HepG2 (cell line): ENCODE measurements around the gene TBC1D16. TPM values are rescaled to one million over a fixed set of nuclear protein-coding genes. Genes with fewer than 3 reads are reported as not detected.

Experiments used
- BATF2 ChIP-seq: sonication (generic); formaldehyde crosslinking; IDR thresholded peaks from 2 replicates; pipeline ENCODE4 v1.8.0; 2022; ENCODE audit warnings: mild to moderate bottlenecking, missing genetic modification reagents, moderate library complexity
- GATAD1 ChIP-seq: IDR thresholded peaks from 2 replicates; pipeline ENCODE4 v1.6.1; 2016; ENCODE audit warnings: missing genetic modification reagents, missing compliant biosample characterization
- HIVEP1 ChIP-seq: sonication (generic); formaldehyde crosslinking; IDR thresholded peaks from 2 replicates; pipeline ENCODE4 v1.4.0; 2020; ENCODE audit warnings: mild to moderate bottlenecking, missing genetic modification reagents
- HNF1A ChIP-seq, 2 experiments: sonication (generic) in 1 of 2; formaldehyde crosslinking in 1 of 2; IDR thresholded peaks; 2 replicates each; pipeline versions ENCODE4 v1.4.0 to v1.6.1; 2016 to 2020; ENCODE audit warnings: borderline replicate concordance in 1 of 2, low read depth in 1 of 2, mild to moderate bottlenecking in 1 of 2, missing genetic modification reagents in 1 of 2
- HNRNPK ChIP-seq: fragments of 200-400 bp; formaldehyde crosslinking; IDR thresholded peaks from 2 replicates; pipeline ENCODE4 v1.6.1; 2018; ENCODE audit warnings: low read length, low read depth, moderate library complexity, mild to moderate bottlenecking; ENCODE audit not compliant: poor library complexity, severe bottlenecking
- IKZF5 ChIP-seq: IDR thresholded peaks from 2 replicates; pipeline ENCODE4 v1.6.1; 2018; ENCODE audit warnings: missing genetic modification reagents, mild to moderate bottlenecking, missing compliant biosample characterization
- KLF6 ChIP-seq: IDR thresholded peaks from 2 replicates; pipeline ENCODE4 v1.8.0; 2016; ENCODE audit warnings: missing biosample characterization, missing genetic modification reagents
- MAFK ChIP-seq, 2 experiments: IDR thresholded peaks in 1 of 2; conservative IDR thresholded peaks in 1 of 2; 2 replicates each; pipeline ENCODE4 v1.6.1; 2011; ENCODE audit warnings: improper control_type of control experiment in 2 of 2, low read length in 2 of 2
- MAX ChIP-seq: IDR thresholded peaks from 2 replicates; pipeline ENCODE4 v1.6.1; 2012; ENCODE audit warnings: inconsistent platforms
- TMF1 ChIP-seq: sonication (generic); formaldehyde crosslinking; IDR thresholded peaks from 2 replicates; pipeline ENCODE4 v1.8.1; 2022; ENCODE audit warnings: low read depth, missing genetic modification reagents
- ZBTB26 ChIP-seq: IDR thresholded peaks from 2 replicates; pipeline ENCODE4 v1.6.1; 2016; ENCODE audit warnings: missing compliant biosample characterization, missing genetic modification reagents, borderline replicate concordance
- ZNF710 ChIP-seq: sonication (generic); formaldehyde crosslinking; IDR thresholded peaks from 2 replicates; pipeline ENCODE4 v1.5.0; 2020; ENCODE audit warnings: mild to moderate bottlenecking, missing genetic modification reagents, borderline replicate concordance
- ZNF850 ChIP-seq: sonication (generic); formaldehyde crosslinking; conservative IDR thresholded peaks from 2 replicates; pipeline ENCODE4 v1.9.0; 2021; ENCODE audit warnings: mild to moderate bottlenecking, missing genetic modification reagents
- ZSCAN21 ChIP-seq: sonication (generic); formaldehyde crosslinking; IDR thresholded peaks from 2 replicates; pipeline ENCODE4 v1.8.0; 2022; ENCODE audit warnings: mild to moderate bottlenecking, missing genetic modification reagents, moderate library complexity, borderline replicate concordance
- polyA plus RNA-seq, 8 experiments: library from polyadenylated mRNA; depleted of rRNA in 3 of 8; stranded (reverse) in 7 of 8; unstranded in 1 of 8; fragments of >200 nt; fragmentation: Illumina TruSeq in 4 of 8; extraction: Trizol in 4 of 8; gene quantifications; 2 replicates each; pipeline versions ENCODE4 v1.2.1 to v1.2.3, GENCODE V29; 2011 to 2016; ENCODE audit warnings: low read depth in 4 of 8, missing spikeins in 1 of 8, mixed read lengths in 1 of 8; ENCODE audit not compliant: insufficient read depth in 1 of 8
- total RNA-seq, 5 experiments: library from RNA; depleted of rRNA; stranded (reverse); fragments of >200 nt; fragmentation: Illumina TruSeq; extraction: Trizol; gene quantifications; 2 replicates each; pipeline ENCODE4 v1.2.3, GENCODE V29; 2016; ENCODE audit warnings: low read depth in 1 of 5

Gene TBC1D16
- total and polyA plus RNA-seq, 2 of the 13 experiments (the other 11 are each of a cell fraction or from before 2014, with no cell fraction given) = 14.9 to 24.9 TPM

GRCh38 chr17:80036715-80037477, 1.2 kb upstream of the TBC1D16 start (continued):
- no peak for TF ChIP-seq HNRNPK
- 0 out of 2 replicates have a peak, but pooled peaks have one; percentile 39 for TF ChIP-seq HIVEP1 (CRISPR knock-in tag)
- TF ChIP-seq KLF6 (CRISPR knock-in tag) = peak; percentile 4; the same call in 1 of the 2 replicates
- TF ChIP-seq ZSCAN21 (CRISPR knock-in tag) = peak; percentile 38; the same call in 1 of the 2 replicates
- TF ChIP-seq ZBTB26 (CRISPR knock-in tag) = peak; percentile 40; the same call in 1 of the 2 replicates
- TF ChIP-seq GATAD1 (CRISPR knock-in tag) = no peak
- no peak for TF ChIP-seq ZNF850 (CRISPR knock-in tag)
- TF ChIP-seq MAX = no peak; the same call in 1 of the 2 replicates
- no peak for TF ChIP-seq MAFK (conservative IDR thresholded peaks at IDR 0.05 in 1 of 2, IDR thresholded peaks at IDR 0.05 in 1 of 2; ENCODE audit: low read length in 2 of 2)
- no peak for TF ChIP-seq HNF1A (IDR thresholded peaks at IDR 0.05; ENCODE audit: low read depth)
- 0 out of 2 replicates have a peak, but pooled peaks have one; percentile 12 for TF ChIP-seq HNF1A (CRISPR knock-in tag; IDR thresholded peaks at IDR 0.05; ENCODE audit: borderline replicate concordance)
- 0 out of 2 replicates have a peak, but pooled peaks have one; percentile 21 for TF ChIP-seq ZNF710 (CRISPR knock-in tag)
- TF ChIP-seq TMF1 (CRISPR knock-in tag) = peak; percentile 57; the same call in 1 of the 2 replicates
- peak; percentile 1; the same call in 1 of the 2 replicates for TF ChIP-seq IKZF5 (CRISPR knock-in tag)
- TF ChIP-seq BATF2 = no peak
